Measurements from ENCODE around the gene FCGBP.

DNA sequence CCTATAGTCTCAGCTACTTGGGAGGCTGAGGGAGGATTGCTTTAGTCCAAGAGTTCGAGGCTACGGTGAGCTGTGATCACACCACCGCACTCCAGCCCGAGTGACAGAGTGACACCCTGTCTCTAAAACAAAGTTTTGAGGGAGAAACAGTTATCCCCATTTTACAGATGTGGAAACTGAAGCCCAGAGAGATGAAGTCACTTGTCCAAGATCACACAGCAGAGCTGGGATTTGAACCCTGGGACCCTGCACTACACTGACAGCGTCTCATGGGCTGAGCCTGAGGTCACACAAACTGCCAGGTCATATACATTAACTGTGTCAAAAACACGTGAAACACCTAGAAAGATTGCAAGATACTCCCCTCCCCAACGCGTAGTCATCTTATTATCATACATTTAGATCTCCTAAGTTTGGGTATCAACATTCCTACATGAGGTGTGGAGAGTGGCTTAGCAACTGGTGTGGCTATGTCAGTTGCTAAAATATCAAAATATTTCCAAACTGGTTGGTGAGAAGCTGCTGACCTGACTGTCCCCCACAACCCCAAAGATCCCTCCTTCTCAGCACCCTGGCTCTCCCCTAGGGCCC, 8.2 kb downstream of the FCGBP start:
- TF ChIP-seq, protein P1, sequence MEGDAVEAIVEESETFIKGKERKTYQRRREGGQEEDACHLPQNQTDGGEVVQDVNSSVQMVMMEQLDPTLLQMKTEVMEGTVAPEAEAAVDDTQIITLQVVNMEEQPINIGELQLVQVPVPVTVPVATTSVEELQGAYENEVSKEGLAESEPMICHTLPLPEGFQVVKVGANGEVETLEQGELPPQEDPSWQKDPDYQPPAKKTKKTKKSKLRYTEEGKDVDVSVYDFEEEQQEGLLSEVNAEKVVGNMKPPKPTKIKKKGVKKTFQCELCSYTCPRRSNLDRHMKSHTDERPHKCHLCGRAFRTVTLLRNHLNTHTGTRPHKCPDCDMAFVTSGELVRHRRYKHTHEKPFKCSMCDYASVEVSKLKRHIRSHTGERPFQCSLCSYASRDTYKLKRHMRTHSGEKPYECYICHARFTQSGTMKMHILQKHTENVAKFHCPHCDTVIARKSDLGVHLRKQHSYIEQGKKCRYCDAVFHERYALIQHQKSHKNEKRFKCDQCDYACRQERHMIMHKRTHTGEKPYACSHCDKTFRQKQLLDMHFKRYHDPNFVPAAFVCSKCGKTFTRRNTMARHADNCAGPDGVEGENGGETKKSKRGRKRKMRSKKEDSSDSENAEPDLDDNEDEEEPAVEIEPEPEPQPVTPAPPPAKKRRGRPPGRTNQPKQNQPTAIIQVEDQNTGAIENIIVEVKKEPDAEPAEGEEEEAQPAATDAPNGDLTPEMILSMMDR (IDR thresholded peaks at IDR 0.05) = no peak
- TF ChIP-seq MAZ (IDR thresholded peaks at IDR 0.05; ENCODE audit: borderline replicate concordance, low read depth, low read length) (no peak), MYC (IDR thresholded peaks at IDR 0.05; ENCODE audit: borderline replicate concordance, low read length) (no peak), EP300 (IDR thresholded peaks at IDR 0.05) (no peak), POLR2A (IDR thresholded peaks at IDR 0.05; ENCODE audit: low read length) (no peak), CHD2 (IDR thresholded peaks at IDR 0.05; ENCODE audit: low read length, partially characterized antibody) (no peak), NR3C1 (IDR thresholded peaks at IDR 0.05) (no peak), ZC3H11A (IDR thresholded peaks at IDR 0.05) (no peak), RAD21 (conservative IDR thresholded peaks at IDR 0.05 in 1 of 2, IDR thresholded peaks at IDR 0.05 in 1 of 2) (no peak), CEBPB (IDR thresholded peaks at IDR 0.05) (no peak), JUN (IDR thresholded peaks at IDR 0.05) (no peak), ZFP36 (IDR thresholded peaks at IDR 0.05; ENCODE audit: borderline replicate concordance, partially characterized antibody) (no peak)
- TF ChIP-seq, protein P2, sequence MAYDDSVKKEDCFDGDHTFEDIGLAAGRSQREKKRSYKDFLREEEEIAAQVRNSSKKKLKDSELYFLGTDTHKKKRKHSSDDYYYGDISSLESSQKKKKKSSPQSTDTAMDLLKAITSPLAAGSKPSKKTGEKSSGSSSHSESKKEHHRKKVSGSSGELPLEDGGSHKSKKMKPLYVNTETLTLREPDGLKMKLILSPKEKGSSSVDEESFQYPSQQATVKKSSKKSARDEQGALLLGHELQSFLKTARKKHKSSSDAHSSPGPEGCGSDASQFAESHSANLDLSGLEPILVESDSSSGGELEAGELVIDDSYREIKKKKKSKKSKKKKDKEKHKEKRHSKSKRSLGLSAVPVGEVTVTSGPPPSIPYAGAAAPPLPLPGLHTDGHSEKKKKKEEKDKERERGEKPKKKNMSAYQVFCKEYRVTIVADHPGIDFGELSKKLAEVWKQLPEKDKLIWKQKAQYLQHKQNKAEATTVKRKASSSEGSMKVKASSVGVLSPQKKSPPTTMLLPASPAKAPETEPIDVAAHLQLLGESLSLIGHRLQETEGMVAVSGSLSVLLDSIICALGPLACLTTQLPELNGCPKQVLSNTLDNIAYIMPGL (CRISPR knock-in tag; IDR thresholded peaks at IDR 0.05; ENCODE audit: borderline replicate concordance) = no peak
